Upper lobe of left lung (tissue), 6 donors: ENCODE results near the gene ZNF318. TPM values are rescaled to one million over a fixed set of nuclear protein-coding genes. Genes with fewer than 3 reads are reported as not detected.
A peak's percentile ranks its signal among the peaks of the same experiment; 100 is the strongest.
"Not testable (repeated sequence)": the region's sequence is repeated elsewhere in the genome, so short reads cannot be mapped to it uniquely, and the experiment has no call there.

Source experiments
- ATAC-seq, 2 donors: fragments of 200-7000 bp; cut with Tn5 transposase; one replicate each; pipeline ENCODE4 v1.9.1; 2022; ENCODE audit warnings: mild to moderate bottlenecking in 2 of 2, moderate library complexity in 2 of 2; ENCODE audit not compliant: low FRiP score in 2 of 2
- DNase-seq, 2 donors: peaks; one replicate each; pipeline ENCODE4 v3.0.0-alpha.2; 2019 to 2020
- H3K27ac ChIP-seq, 4 donors: fragments of 200-600 bp; sonication (generic); one replicate each; pipeline ENCODE4 v1.5.1; 2016 to 2019
- H3K27me3 ChIP-seq, 4 donors: fragments of 200-600 bp; sonication (generic); one replicate each; pipeline ENCODE4 v1.5.1; 2017 to 2019
- H3K36me3 ChIP-seq, 4 donors: fragments of 200-600 bp; sonication (generic); one replicate each; pipeline ENCODE4 v1.5.1; 2016 to 2019
- H3K4me1 ChIP-seq, 4 donors: fragments of 200-600 bp; sonication (generic); one replicate each; pipeline ENCODE4 v1.5.1; 2018 to 2019
- H3K4me3 ChIP-seq, 4 donors: fragments of 200-600 bp; sonication (generic); one replicate each; pipeline ENCODE4 v1.5.1; 2017 to 2019; ENCODE audit warnings: mild to moderate bottlenecking in 2 of 4, moderate library complexity in 1 of 4
- H3K9me3 ChIP-seq, 4 donors: fragments of 200-600 bp; sonication (generic); one replicate each; pipeline ENCODE4 v1.5.1; 2018 to 2019
- CTCF ChIP-seq, 6 experiments: fragments of 450-650 bp in 4 of 6; fragments of 200-600 bp in 2 of 6; sonication (generic) in 2 of 6; IDR thresholded peaks; one replicate each; pipeline ENCODE4 v1.5.1; 2016 to 2019; ENCODE audit warnings: antibody characterized with exemption in 6 of 6
- EP300 ChIP-seq, 4 donors: sonication (generic); formaldehyde crosslinking; IDR thresholded peaks; one replicate each; pipeline ENCODE4 v1.5.1; 2017; ENCODE audit warnings: antibody characterized with exemption in 4 of 4, control low read depth in 2 of 4
- POLR2A ChIP-seq, 4 donors: fragments of 450-650 bp; IDR thresholded peaks; one replicate each; pipeline ENCODE4 v1.5.1; 2016 to 2017; ENCODE audit warnings: antibody characterized with exemption in 4 of 4, mild to moderate bottlenecking in 2 of 4
- POLR2AphosphoS5 ChIP-seq, 2 donors: sonication (generic); formaldehyde crosslinking; IDR thresholded peaks; one replicate each; pipeline ENCODE4 v1.5.1; 2017; ENCODE audit warnings: antibody characterized with exemption in 2 of 2
- WGBS, 2 donors: methylation state at CpG; one replicate each; pipeline ENCODE4 v1.1.5; 2017 to 2018; 5-methylcytosine and 5-hydroxymethylcytosine counted together
- total RNA-seq, 6 donors: library from RNA; depleted of rRNA in 4 of 6; stranded (reverse); fragments of >200 nt in 4 of 6; gene quantifications; one replicate each; pipeline versions ENCODE4 v1.1.0 to v1.2.1, GENCODE V29; 2016 to 2021
- donor health status: DM: no; HTN: no; CAD: no; lungs with moderate emphysema.
- donor health status: DM: no; HTN: yes; CAD: no; lungs with severe emphysema.

ZNF318 gene, protein sequence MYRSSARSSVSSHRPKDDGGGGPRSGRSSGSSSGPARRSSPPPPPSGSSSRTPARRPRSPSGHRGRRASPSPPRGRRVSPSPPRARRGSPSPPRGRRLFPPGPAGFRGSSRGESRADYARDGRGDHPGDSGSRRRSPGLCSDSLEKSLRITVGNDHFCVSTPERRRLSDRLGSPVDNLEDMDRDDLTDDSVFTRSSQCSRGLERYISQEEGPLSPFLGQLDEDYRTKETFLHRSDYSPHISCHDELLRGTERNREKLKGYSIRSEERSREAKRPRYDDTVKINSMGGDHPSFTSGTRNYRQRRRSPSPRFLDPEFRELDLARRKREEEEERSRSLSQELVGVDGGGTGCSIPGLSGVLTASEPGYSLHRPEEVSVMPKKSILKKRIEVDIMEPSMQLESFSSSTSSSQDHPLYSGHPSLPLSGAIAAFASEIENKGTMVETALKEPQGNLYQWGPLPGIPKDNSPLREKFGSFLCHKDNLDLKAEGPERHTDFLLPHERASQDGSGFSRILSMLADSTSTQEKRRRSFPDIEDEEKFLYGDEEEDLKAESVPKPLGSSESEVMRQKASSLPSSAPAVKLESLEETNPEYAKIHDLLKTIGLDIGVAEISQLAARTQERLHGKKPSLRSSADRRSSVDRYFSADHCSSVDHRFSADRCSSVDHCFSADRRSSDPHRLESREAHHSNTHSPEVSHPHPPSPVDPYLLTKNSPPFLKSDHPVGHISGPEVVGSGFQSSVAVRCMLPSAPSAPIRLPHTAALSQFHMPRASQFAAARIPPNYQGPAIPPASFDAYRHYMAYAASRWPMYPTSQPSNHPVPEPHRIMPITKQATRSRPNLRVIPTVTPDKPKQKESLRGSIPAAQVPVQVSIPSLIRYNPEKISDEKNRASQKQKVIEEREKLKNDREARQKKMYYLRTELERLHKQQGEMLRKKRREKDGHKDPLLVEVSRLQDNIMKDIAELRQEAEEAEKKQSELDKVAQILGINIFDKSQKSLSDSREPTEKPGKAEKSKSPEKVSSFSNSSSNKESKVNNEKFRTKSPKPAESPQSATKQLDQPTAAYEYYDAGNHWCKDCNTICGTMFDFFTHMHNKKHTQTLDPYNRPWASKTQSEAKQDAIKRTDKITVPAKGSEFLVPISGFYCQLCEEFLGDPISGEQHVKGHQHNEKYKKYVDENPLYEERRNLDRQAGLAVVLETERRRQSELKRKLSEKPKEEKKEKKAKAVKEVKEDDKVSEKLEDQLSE (N-terminal part only)
- 10 to 100 TPM; 10.3 to 19.9 (median 15.3) TPM for total RNA-seq

- TF ChIP-seq EP300 (IDR thresholded peaks at IDR 0.05) (peak in 1 of 4 donors; percentile 46), POLR2A (IDR thresholded peaks at IDR 0.05) (peak in 1 of 4 donors; percentile 53), POLR2AphosphoS5 (IDR thresholded peaks at IDR 0.05) (peak; percentile 50 to 64), CTCF (IDR thresholded peaks at IDR 0.05) (peak in 2 of 6 experiments; percentile 14 to 25)
- peak within 1 kb of the TSS; percentile 73 to 94 (median 78) for H3K27ac ChIP-seq
- peak within 1 kb of the TSS; percentile 77 to 94 (median 80) for H3K4me3 ChIP-seq
- peak; percentile 98 for DNase-seq
- peaks cover 15 to 31% (median 18%) of the 10 kb centered on the region in 4 donors for H3K4me1 ChIP-seq
- H3K36me3 ChIP-seq = peaks cover 0 to 11% (median 5%) of the 10 kb centered on the region in 4 donors
- ATAC-seq = peak; percentile 99
- no peaks in the 10 kb centered on the region for H3K9me3 ChIP-seq
- 1 to 2% methylated on average over 20 to 26 of the region's 104 CpGs for WGBS, 2 donors
- H3K27me3 ChIP-seq = no peaks in the 10 kb centered on the region
Measured at GRCh38 chr6:43369174-43370002, at the start of gene ZNF318. TSS of gene ZNF318 (minus strand) at chr6:43369647. CDS start at chr6:43369365, 282 bp downstream.

DNA sequence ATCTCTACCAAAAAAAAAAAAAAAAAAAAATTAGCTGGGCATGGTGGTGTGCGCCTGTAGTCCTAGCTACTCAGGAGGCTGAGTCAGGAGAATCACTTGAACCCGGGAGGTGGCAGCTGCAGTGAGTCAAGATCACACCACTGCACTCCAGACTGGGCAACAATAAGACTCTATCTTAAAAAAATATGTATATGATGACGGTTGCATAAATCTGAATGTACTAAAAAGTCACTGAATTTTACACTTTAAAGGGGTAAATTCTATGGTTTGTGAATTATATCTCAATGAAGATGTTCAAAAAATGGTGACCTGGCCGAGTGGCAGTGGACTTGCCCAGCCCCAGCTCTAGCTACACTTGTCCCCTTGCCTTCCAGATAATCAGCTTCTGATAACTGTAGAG lies 47.5 kb upstream of the ZNF318 start:
- TF ChIP-seq CTCF (IDR thresholded peaks at IDR 0.05) (no peak), POLR2AphosphoS5 (IDR thresholded peaks at IDR 0.05) (no peak), POLR2A (IDR thresholded peaks at IDR 0.05) (no peak), EP300 (IDR thresholded peaks at IDR 0.05) (no peak)
- H3K4me3 ChIP-seq = no peak overlapping the region
- WGBS, 2 donors = 78 to 82% methylated on average over 4 of the region's 4 CpGs
- H3K27me3 ChIP-seq = no peaks in the 10 kb centered on the region
- H3K9me3 ChIP-seq = no peaks in the 10 kb centered on the region
- no peak overlapping the region for H3K27ac ChIP-seq
- DNase-seq (no peak), ATAC-seq (no peak)
- no peaks in the 10 kb centered on the region for H3K36me3 ChIP-seq
- H3K4me1 ChIP-seq = no peaks in the 10 kb centered on the region

- H3K4me1 ChIP-seq, DNase-seq, H3K9me3 ChIP-seq, H3K36me3 ChIP-seq, H3K27me3 ChIP-seq, ATAC-seq, H3K27ac ChIP-seq, H3K4me3 ChIP-seq: not testable (repeated sequence)
- 89 to 92% methylated on average over 8 of the region's 8 CpGs for WGBS, 2 donors
Measured at GRCh38 chr6:43415275-43415674, 45.8 kb upstream of the ZNF318 start.

DNA sequence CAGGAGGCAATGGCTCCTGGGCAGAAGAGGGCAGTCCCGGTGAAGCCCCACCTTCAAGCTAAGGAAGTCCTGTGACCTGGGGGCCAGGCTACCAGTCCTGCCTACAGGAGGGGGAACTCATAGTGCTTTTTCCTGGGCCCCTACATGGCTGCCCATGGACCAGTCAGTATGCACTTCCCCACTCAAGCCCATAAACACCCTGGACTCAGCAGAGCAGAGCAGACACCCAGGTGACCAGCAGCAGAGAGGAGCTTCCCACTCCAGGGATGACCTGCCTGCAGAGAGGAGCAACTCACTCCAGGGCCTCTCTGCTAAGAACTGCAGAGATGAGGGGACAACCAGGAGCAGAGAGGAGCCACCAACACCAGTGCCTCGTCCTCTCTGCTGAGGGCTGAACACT lies 43.6 kb upstream of the ZNF318 start:
- no peaks in the 10 kb centered on the region for H3K9me3 ChIP-seq
- DNase-seq (no peak), ATAC-seq (peak in 1 of 2 donors; percentile 26)
- no peak overlapping the region for H3K4me3 ChIP-seq
- H3K27me3 ChIP-seq = no peaks in the 10 kb centered on the region
- 90 to 100% methylated on average over 1 to 2 of the region's 2 CpGs for WGBS, 2 donors
- no peak for TF ChIP-seq CTCF (IDR thresholded peaks at IDR 0.05)
- TF ChIP-seq POLR2A (IDR thresholded peaks at IDR 0.05) = no peak
- no peak for TF ChIP-seq POLR2AphosphoS5 (IDR thresholded peaks at IDR 0.05)
- H3K36me3 ChIP-seq = no peaks in the 10 kb centered on the region
- no peak overlapping the region for H3K27ac ChIP-seq
- no peaks in the 10 kb centered on the region for H3K4me1 ChIP-seq
